Measurements from ENCODE around the gene TCTN3.
"Not testable (repeated sequence)": the region's sequence is repeated elsewhere in the genome, so short reads cannot be mapped to it uniquely, and the experiment has no call there.

TCTN3 gene

GRCh38 chr10:95688648-95689047, 5.1 kb downstream of the TCTN3 start:
- no peak for DNase-seq (ENCODE audit: low read depth)

- no peak for DNase-seq (ENCODE audit: low read depth)
Measured at GRCh38 chr10:95683966-95684365, 9.8 kb downstream of the TCTN3 start.

- DNase-seq (ENCODE audit: low read depth): peak; percentile 40
Measured at GRCh38 chr10:95675403-95676116, 18.2 kb downstream of the TCTN3 start.

- no peak for DNase-seq (ENCODE audit: low read depth)
Measured at GRCh38 chr10:95674643-95675042, 19.1 kb downstream of the TCTN3 start.

- DNase-seq (ENCODE audit: low read depth): not testable (repeated sequence)
Measured at GRCh38 chr10:95672641-95673040, 21.1 kb downstream of the TCTN3 start.

- no peak for DNase-seq (ENCODE audit: low read depth)
Measured at GRCh38 chr10:95664543-95664942, 29.2 kb downstream of the TCTN3 start.

- no peak for DNase-seq (ENCODE audit: low read depth)
Measured at GRCh38 chr10:95663496-95663895, 30.2 kb downstream of the TCTN3 start.

GRCh38 chr10:95661818-95662217, 31.9 kb downstream of the TCTN3 start:
- DNase-seq (ENCODE audit: low read depth): no peak

GRCh38 chr10:95660283-95660682, 33.4 kb downstream of the TCTN3 start:
- peak; percentile 17 for DNase-seq (ENCODE audit: low read depth)

- no peak for DNase-seq (ENCODE audit: low read depth)
Measured at GRCh38 chr10:95657250-95657649, 36.5 kb downstream of the TCTN3 start.

- peak; percentile 86 for DNase-seq (ENCODE audit: low read depth)
Measured at GRCh38 chr10:95656291-95657164, 37.2 kb downstream of the TCTN3 start, which contains the start of gene ALDH18A1. ALDH18A1 (minus strand) TSS chr10:95656711; CDS start chr10:95653377, 3,334 bp downstream.

- DNase-seq (ENCODE audit: low read depth): peak; percentile 76
Measured at GRCh38 chr10:95655571-95656290, 38.0 kb downstream of the TCTN3 start.

GRCh38 chr10:95653895-95654294, 39.8 kb downstream of the TCTN3 start:
- no peak for DNase-seq (ENCODE audit: low read depth)

- DNase-seq (ENCODE audit: low read depth): peak; percentile 36
Measured at GRCh38 chr10:95651346-95652060, 42.2 kb downstream of the TCTN3 start.

GRCh38 chr10:95650232-95650631, 43.5 kb downstream of the TCTN3 start:
- peak; percentile 12 for DNase-seq (ENCODE audit: low read depth)

- DNase-seq (ENCODE audit: low read depth): no peak
Measured at GRCh38 chr10:95648138-95648537, 45.6 kb downstream of the TCTN3 start.

GRCh38 chr10:95646160-95646559, 47.6 kb downstream of the TCTN3 start:
- no peak for DNase-seq (ENCODE audit: low read depth)

- no peak for DNase-seq (ENCODE audit: low read depth)
Measured at GRCh38 chr10:95644901-95645300, 48.8 kb downstream of the TCTN3 start.

- no peak for DNase-seq (ENCODE audit: low read depth)
Measured at GRCh38 chr10:95640891-95641315, 52.8 kb downstream of the TCTN3 start.

GRCh38 chr10:95637911-95638310, 55.8 kb downstream of the TCTN3 start:
- DNase-seq (ENCODE audit: low read depth): no peak

- no peak for DNase-seq (ENCODE audit: low read depth)
Measured at GRCh38 chr10:95637140-95637539, 56.6 kb downstream of the TCTN3 start.

GRCh38 chr10:95635319-95635733, 58.4 kb downstream of the TCTN3 start:
- DNase-seq (ENCODE audit: low read depth): no peak

Data from amniotic epithelial cell (primary cell).